Ovary (tissue), 3 donors: ENCODE results near the gene KIT.

Experiments used
- CTCF ChIP-seq, 3 donors: fragments of 450-650 bp in 2 of 3; fragments of 200-600 bp in 1 of 3; IDR thresholded peaks; one replicate each; pipeline versions ENCODE4 v1.5.1 to v1.8.0; 2016 to 2022; ENCODE audit warnings: antibody characterized with exemption in 3 of 3, mild to moderate bottlenecking in 1 of 3
- POLR2A ChIP-seq: fragments of 450-650 bp; IDR thresholded peaks from one replicate; pipeline ENCODE4 v1.6.1; 2017; ENCODE audit warnings: antibody characterized with exemption, mild to moderate bottlenecking, moderate library complexity
- donor health status: DM: no; HTN: no; CAD: no.

- TF ChIP-seq CTCF (IDR thresholded peaks at IDR 0.05) (no peak), POLR2A (no peak)
These were observed 54.4 kb downstream of the KIT start for GRCh38 chr4:54712206-54712605.
